IPS-18c (cell line): ENCODE results near the gene DNAI2.

ENCODE experiments used
- H3K4me3 ChIP-seq: 2 replicates; pipeline ENCODE4 v1.7.0; 2013; ENCODE audit warnings: low read depth, mild to moderate bottlenecking, low read length, moderate library complexity; ENCODE audit not compliant: insufficient read depth
- H3K9me3 ChIP-seq: one replicate; pipeline ENCODE4 v1.6.1; 2013; ENCODE audit warnings: mild to moderate bottlenecking, low read length, moderate library complexity; ENCODE audit not compliant: control insufficient read depth, insufficient read depth

DNAI2 gene

DNA sequence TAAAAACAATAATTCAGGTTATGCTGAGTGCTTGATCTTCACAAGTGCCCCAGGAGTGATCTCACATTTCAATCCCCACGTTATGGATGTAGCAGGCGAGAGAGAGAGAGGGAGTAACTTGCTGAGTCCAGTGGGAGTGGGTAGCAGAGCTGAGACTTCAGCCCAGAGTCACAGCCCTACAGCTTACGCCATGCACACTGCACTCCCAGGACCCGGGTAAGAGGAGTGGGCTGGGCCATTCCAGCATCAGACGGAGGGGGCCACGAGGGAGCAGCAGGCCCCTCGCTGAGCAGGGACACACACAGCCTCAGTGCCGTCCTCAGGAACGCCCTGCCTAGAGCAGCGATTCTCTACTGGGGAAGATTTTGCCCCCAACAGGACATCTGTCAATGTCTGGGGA, 42.2 kb downstream of the DNAI2 start:
- Histone ChIP-seq H3K9me3 (peaks cover 2% of the 10 kb centered on the region), H3K4me3 (no peak overlapping the region)

- H3K4me3 ChIP-seq, result no peak overlapping the region
- H3K9me3 ChIP-seq, result peaks cover 2% of the 10 kb centered on the region
These were observed 43.0 kb downstream of the DNAI2 start for GRCh38 chr17:74317071-74317470.

- Histone ChIP-seq H3K4me3 (no peak overlapping the region), H3K9me3 (no peaks in the 10 kb centered on the region)
These were observed 44.4 kb downstream of the DNAI2 start for GRCh38 chr17:74318391-74318790.

DNA sequence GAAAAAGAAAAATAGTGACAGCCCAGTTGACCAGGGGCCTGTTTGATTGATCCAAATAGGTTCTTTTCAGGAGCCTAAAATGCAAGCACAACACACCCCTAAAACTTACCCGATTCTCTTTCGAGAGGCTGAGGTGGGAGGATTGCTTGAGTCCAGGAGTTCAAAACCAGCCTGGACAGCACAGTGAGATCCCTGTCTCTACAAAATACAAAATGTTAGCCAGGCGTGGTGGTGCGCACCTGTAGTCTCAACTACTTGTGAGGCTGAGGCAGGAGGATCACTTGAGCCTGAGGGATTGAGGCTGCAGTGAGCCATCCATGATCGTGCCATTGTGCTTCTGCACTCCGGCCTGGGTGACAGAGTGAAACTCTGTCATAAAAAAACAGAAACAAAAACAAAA, 50.5 kb downstream of the DNAI2 start:
- peaks cover 2% of the 10 kb centered on the region for H3K9me3 ChIP-seq

DNA sequence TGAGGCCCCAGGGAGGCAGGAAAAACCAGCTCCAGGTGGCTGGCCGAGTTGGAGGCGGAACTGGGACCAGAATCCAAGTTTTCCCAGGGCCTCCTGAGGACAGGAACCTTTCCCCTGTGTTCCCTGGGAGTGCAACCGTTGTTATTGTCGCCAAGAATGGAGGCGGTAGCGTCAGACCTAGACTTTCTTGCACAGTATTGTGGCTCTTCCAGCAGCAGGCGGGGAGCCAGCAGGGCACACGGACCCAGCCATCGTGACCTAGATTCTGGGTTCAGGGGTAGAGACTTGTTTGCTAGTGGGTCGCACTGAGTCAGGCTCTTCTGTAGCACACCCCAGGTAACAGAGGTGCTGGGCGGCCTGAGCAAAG, 51.3 kb downstream of the DNAI2 start:
- H3K4me3 ChIP-seq, result peak overlapping the region; percentile 51
- H3K9me3 ChIP-seq, result peaks cover 2% of the 10 kb centered on the region

More for the DNA sequence above, 50.5 kb downstream of the DNAI2 start:
- H3K4me3 ChIP-seq, result no peak overlapping the region

- H3K9me3 ChIP-seq, result peaks cover 2% of the 10 kb centered on the region
- H3K4me3 ChIP-seq, result peak within 1 kb of the TSS; percentile 51
These were observed 51.8 kb downstream of the DNAI2 start, which contains the start of gene KIF19 for GRCh38 chr17:74325743-74326379. KIF19 (plus strand) TSS chr17:74326226; CDS start chr17:74326350, 124 bp downstream.

GRCh38 chr17:74326506-74326905, 52.5 kb downstream of the DNAI2 start:
- Histone ChIP-seq H3K9me3 (peaks cover 2% of the 10 kb centered on the region), H3K4me3 (peak overlapping the region; percentile 26)

GRCh38 chr17:74328487-74328886, 54.5 kb downstream of the DNAI2 start:
- Histone ChIP-seq H3K9me3 (peaks cover 2% of the 10 kb centered on the region), H3K4me3 (no peak overlapping the region)

GRCh38 chr17:74329378-74329777, 55.3 kb downstream of the DNAI2 start:
- Histone ChIP-seq H3K4me3 (no peak overlapping the region), H3K9me3 (peaks cover 2% of the 10 kb centered on the region)

- Histone ChIP-seq H3K9me3 (peaks cover 2% of the 10 kb centered on the region), H3K4me3 (no peak overlapping the region)
These were observed 56.4 kb downstream of the DNAI2 start for GRCh38 chr17:74330446-74330845.

DNA sequence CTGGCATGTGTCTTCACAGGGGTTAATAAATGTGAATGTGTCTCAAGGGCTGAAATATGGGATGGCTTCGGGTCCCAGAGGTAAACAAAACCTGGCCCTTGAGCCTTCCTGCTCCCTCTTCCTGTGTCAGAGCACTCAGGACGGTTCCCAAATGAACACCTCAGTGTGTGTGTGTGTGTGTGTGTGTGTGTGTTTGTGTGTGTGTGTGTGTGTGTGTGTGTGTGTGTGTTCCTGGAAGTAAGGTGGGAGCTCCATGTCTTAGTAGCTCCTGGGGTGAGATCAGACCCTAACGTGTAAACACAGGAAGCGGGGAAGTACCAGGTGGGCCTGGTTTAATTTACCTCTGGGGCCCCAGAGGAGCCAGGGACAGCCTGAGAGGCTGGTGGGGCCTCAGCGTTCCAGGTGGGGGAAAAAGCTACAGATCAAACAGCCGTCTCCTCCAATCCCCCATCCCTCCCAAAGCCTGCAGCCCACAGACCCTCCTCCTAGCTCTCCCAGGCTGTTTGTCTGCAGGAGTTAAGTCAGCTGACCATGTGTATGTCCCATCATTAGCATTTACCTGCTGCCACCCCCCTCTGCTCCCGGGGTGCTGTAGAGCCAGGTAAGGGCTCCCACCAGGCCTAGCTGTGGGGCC, 58.1 kb downstream of the DNAI2 start:
- Histone ChIP-seq H3K9me3 (peaks cover 2% of the 10 kb centered on the region), H3K4me3 (no peak overlapping the region)

GRCh38 chr17:74332763-74333283, 58.8 kb downstream of the DNAI2 start:
- Histone ChIP-seq H3K9me3 (peaks cover 2% of the 10 kb centered on the region), H3K4me3 (no peak overlapping the region)

- Histone ChIP-seq H3K4me3 (0 out of 2 replicates have a peak overlapping the region, but pooled peaks have one; percentile 4), H3K9me3 (no peaks in the 10 kb centered on the region)
These were observed 60.5 kb downstream of the DNAI2 start for GRCh38 chr17:74334393-74335039.

DNA sequence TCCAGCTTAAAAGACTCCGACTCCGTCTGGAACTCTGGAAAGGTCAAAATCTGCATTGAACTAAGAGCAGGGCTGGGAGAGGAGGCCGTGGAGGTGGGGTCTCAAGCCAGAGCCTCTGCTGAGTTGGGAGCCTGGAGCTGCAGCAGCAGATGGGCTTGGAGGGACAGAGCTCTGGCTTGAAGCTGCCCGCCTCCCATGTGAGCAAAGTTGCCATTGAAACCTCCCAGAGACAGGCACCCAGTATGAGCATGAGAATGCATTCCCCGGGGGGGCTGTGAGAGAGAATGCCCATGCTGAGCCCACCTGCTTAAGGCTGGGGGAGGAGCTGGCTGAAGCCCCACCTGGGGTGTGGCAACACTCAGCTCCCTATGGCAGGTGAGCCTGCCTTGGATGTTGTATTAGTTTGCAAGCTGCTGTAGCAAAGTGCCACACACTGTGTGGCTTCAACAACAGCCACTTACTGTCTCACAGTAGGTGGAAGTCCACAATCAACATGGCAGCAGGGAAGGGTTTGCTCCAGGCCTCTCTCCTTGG, 61.6 kb downstream of the DNAI2 start:
- no peaks in the 10 kb centered on the region for H3K9me3 ChIP-seq

DNA sequence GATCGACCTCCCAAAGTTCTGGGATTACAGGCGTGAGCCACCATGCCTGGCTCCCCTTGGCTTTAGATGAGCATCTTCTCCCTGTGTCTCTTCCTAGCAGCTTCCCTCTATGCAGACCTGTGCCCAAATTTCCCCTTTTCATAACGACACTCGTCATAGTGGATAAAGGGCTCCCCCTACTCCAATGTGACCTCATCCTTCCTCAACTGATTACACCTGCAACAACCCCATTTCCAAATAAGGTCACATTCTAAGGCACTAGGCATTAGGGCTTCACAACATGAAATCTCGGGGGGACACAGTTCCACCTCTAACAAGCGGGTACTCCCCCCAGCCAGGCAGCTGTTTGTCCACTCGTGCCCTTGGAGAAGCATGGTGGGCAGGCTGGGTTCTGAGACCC, 62.3 kb downstream of the DNAI2 start:
- Histone ChIP-seq H3K4me3 (no peak overlapping the region), H3K9me3 (no peaks in the 10 kb centered on the region)

More for the DNA sequence above, 61.6 kb downstream of the DNAI2 start:
- H3K4me3 ChIP-seq, result no peak overlapping the region

DNA sequence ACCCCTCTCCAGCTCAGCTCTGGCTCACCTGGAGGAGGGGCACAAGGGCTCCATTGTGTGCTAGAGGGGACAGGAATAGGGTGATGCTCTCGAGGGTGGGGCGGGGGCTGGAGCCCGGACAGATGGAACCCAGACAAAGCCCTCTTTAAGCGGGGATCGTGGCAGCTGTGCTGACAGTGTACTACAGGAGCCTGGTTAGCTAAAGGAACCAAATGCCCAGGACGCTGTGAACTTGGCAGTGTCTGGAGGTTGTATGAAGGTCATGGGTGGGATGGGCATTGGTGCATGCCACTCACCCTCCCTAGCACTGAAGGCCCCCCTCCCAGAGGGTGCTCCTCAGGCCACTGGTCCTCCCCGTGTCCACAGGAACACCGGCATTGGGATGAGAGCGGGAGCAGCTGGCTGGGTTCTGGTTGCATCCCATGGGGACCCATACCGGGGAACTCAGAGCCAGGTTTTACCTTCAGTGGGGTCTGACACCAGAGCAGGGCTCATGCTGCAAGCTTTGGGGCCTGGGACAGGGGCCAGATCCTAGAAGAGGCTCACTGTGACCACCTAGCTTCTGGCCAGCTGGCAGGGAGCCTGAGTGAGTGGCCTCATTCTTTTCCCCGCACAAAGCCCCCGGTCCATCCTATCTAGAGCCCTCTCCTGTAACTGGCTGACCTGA, 63.9 kb downstream of the DNAI2 start:
- Histone ChIP-seq H3K9me3 (no peaks in the 10 kb centered on the region), H3K4me3 (no peak overlapping the region)

DNA sequence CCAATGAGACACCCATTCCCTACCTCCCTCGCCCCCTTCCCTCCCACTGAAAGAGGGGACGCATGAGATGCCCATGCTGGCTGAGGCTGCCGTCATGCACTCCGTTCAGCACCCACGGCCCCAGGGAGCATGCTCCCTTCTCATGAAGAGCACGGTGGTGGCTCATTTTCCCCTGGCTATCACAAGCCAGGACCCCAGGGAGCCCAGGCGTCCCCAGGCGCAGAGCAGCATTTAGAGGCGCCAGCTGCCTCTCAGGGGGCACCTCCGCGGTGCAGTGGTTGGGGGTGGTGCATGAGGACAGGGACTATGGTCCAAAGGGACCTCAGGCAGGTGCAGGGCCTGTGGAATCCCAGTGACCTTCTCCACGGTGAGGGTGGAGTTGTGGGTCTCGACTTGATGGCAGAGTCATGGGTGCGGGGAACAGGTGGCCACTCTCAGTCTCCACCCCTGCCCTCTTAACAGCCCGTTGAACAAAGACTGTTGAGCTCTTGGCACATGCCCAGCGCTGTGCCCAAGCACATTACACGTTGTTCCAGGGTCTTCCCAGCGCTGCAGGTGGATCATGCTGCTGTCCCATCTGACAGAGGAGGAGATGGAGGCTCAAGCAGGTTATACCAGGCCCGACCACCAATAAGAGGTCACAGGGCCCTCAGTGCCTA, 65.6 kb downstream of the DNAI2 start:
- no peaks in the 10 kb centered on the region for H3K9me3 ChIP-seq
- no peak overlapping the region for H3K4me3 ChIP-seq
